ENCODE data around the gene BCKDK.
"Not testable (repeated sequence)": the region's sequence is repeated elsewhere in the genome, so short reads cannot be mapped to it uniquely, and the experiment has no call there.

Gene BCKDK

DNA sequence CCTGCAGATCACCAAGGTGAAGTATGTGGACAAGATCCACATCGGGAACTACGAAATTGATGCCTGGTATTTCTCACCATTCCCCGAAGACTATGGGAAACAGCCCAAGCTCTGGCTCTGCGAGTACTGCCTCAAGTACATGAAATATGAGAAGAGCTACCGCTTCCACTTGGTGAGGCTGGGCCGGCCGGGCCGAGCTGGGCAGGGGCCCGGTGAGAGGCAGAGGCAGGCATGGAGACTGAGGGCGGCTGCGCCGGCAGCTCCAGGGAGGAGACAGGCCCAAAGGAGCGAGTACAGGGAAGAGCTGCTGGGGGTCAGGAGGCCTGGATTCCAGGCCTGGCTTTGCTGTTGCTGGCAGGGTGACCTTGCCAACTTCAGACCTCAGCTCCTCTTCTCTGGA, 19.0 kb downstream of the BCKDK start:
- DNase-seq (ENCODE audit: low read depth), result no peak

DNA sequence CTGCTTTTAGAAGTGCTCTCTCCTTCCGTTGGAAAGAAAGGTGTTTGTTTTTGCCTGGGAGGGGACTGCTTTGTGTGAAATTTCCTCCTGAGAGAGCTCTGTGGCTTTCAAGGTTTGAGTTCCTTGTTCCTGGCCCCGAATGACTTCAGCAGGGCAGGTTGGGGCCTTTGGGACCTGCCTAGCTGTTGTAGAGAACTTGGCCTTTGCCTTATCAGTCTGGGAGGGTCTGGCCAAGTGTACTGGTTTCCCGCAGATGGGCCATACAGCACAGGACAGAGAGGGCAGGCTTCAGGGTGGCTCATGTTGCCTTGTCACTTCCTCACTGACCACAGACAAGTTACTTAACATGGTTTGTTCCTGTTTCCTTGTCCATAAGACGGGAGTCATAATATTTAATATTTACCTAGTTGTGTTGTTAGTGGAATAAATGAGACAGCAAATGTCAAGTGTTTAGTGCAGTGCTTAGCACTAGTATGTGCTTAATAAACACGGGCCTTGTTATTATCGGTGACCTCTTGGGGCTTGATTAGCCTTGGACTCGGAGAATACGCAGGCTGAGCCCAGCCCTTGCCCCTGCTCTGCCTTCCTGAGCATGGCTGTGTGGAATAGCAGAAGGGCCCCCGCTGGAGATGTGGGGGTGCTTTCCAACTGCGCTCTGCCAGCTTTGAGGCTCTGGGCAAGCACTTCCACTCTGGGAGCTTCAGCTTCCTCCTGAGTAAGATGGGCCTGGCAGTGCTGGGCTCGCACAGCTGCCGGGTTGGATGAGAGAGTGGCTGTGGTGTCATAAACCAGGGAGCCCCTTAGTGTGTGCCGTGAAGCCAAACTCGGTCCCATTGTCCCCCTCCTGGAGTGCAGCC, 20.8 kb downstream of the BCKDK start:
- no peak for DNase-seq (ENCODE audit: low read depth)

GRCh38 chr16:31129568-31130335, 21.6 kb downstream of the BCKDK start:
- no peak for DNase-seq (ENCODE audit: low read depth)

- no peak for DNase-seq (ENCODE audit: low read depth)
Observed at GRCh38 chr16:31130336-31130891, 22.2 kb downstream of the BCKDK start.

DNA sequence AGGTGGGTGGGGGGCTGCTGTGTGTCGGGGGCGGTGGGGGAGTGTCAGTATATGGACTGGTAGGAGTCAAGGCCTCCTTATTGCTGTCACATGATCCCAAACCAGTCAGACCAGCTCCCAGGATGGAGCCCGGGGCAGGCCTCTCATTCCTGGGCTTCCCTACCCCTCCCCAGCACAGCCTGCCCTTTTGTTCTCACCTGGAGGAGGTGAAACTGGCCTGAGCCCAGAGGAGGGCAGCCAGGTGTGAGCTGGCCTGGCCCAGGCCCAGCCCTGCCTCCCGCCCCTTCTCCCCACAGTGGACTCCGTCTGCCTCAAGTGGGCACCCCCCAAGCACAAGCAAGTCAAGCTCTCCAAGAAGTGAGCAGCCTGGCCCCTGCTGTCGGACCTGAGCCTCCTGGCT, 22.7 kb downstream of the BCKDK start:
- no peak for DNase-seq (ENCODE audit: low read depth)

DNA sequence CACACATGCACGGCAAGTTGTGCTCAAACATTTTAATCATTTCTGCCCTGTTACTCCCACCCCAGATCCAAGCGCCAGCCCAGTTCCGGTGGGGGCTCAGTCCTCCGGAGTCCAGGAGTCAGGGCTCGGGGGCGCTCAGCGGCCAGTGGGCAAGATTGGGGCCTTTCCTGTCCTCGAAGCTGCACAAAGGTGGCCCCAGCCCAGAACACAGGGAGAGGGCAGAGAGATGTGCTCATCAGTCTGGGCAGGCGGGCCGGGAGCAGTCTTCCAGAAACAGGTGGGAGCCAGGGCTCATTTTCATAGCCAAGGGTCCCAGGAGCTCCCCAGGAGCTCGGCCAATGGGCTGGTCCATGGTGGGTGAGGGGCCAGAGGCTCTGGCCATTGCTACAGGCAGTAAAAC, 23.2 kb downstream of the BCKDK start:
- DNase-seq (ENCODE audit: low read depth), result no peak

- DNase-seq (ENCODE audit: low read depth), result no peak
Observed at GRCh38 chr16:31131841-31132271, 23.7 kb downstream of the BCKDK start.

- DNase-seq (ENCODE audit: low read depth), result no peak
Observed at GRCh38 chr16:31132303-31132979, 24.3 kb downstream of the BCKDK start.

- DNase-seq (ENCODE audit: low read depth), result no peak
Observed at GRCh38 chr16:31133046-31133501, 24.9 kb downstream of the BCKDK start.

DNA sequence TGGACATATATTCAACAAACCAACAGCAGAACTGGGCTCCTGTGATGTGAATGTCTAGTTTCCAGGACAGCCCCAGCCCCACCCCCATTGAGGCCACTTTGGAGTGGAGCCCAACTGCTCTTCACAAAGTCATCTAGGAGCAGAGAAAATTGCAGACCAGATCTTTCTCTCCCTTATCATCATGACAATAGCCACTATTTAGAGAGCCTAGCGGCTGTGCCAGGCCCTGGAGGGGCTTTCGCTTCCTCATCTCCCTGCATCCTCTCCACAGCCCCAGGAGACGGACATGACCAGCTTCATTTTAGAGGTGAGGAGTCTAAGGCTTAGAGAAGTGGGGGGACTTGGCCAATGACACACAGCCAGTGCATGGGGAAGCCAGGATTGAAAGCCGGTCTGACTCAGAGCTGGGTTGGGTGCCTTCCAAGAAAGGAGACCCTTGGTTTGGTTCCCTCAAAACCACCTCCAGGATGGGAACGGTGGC, 25.9 kb downstream of the BCKDK start:
- no peak for DNase-seq (ENCODE audit: low read depth)

- DNase-seq (ENCODE audit: low read depth), result no peak
Observed at GRCh38 chr16:31134625-31135534, 26.7 kb downstream of the BCKDK start.

GRCh38 chr16:31135535-31136286, 27.5 kb downstream of the BCKDK start, which contains the start of gene PRSS8:
Gene PRSS8, minus strand, starts transcription at chr16:31135727. Its CDS starts 229 bp downstream, at chr16:31135498.
- DNase-seq (ENCODE audit: low read depth), result no peak

DNA sequence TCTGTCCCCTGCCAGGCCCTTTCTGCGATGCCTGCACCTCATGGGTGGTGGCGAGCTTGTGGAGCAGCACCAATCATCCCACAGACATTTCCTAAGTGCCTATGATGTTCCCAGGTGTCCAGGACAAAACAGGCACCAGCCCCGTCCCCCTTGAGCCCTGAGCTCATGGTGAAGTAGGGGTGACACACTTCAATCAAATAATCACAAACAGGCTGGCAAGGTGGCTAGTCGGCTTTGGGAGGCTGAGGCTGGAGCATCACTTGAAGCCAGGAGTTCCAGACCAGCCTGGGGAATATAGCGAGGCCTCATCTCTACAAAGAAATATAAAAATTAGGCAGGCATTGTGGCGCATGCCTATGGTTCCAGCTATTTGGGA, 28.1 kb downstream of the BCKDK start:
- DNase-seq (ENCODE audit: low read depth), result no peak

GRCh38 chr16:31136822-31137499, 28.8 kb downstream of the BCKDK start:
- DNase-seq (ENCODE audit: low read depth), result not testable (repeated sequence)

GRCh38 chr16:31138621-31139578, 30.7 kb downstream of the BCKDK start:
- DNase-seq (ENCODE audit: low read depth), result no peak

- DNase-seq (ENCODE audit: low read depth), result not testable (repeated sequence)
Observed at GRCh38 chr16:31141071-31141469, 32.9 kb downstream of the BCKDK start.

GRCh38 chr16:31141489-31142108, 33.4 kb downstream of the BCKDK start:
- DNase-seq (ENCODE audit: low read depth), result no peak
